ENCODE data around the gene OSBPL2. TPM values are rescaled to one million over a fixed set of nuclear protein-coding genes. Genes with fewer than 3 reads are reported as not detected.

OSBPL2 gene
- total and polyA plus RNA-seq, 2 donors (not counting 3 experiments of a cell fraction or from before 2014, with no cell fraction given), result 13.1 to 33.0 TPM

GRCh38 chr20:62329389-62330377 lies 91.4 kb downstream of the OSBPL2 start:
- dilution Hi-C loops (cut with MboI; ENCODE audit: extremely low pct_ligation_motif_present, low sequenced_read_pairs) (no loop called here), intact Hi-C loops (cut with micrococcal nuclease) (no loop called here)
- no peaks in the 10 kb centered on the region for H3K9me1 ChIP-seq (replicated peaks; ENCODE audit: control insufficient read depth, extremely low read depth, insufficient read depth, low read length)
- H3K4me1 ChIP-seq (ENCODE audit: control insufficient read depth, extremely low read depth, insufficient read depth, low read length), result no peaks in the 10 kb centered on the region
- CTCF ChIA-PET, result interaction anchor here (0.9 to 2.1 kb wide), 3 partner anchors 39 to 53 kb away, joined by 3 to 12 read pairs (median 4); no protein-coding TSS in a partner anchor
- FAIRE-seq (no peak), DNase-seq (ENCODE audit: low read depth, low spot score) (no peak)
- H2AFZ ChIP-seq (ENCODE audit: low read depth, low read length), result no peak overlapping the region
- no peak overlapping the region for H3K9ac ChIP-seq (replicated peaks; ENCODE audit: extremely low read depth, insufficient read depth, low read length)
- no peak overlapping the region for H3K4me2 ChIP-seq (ENCODE audit: insufficient read depth, low read length)
- no peaks in the 10 kb centered on the region for H4K20me1 ChIP-seq (replicated peaks; ENCODE audit: control insufficient read depth, extremely low read depth, insufficient read depth, low read length)
- no peak for TF ChIP-seq POLR2AphosphoS5 (IDR thresholded peaks at IDR 0.05; ENCODE audit: insufficient read depth, low read depth, low read length)
- TF ChIP-seq GATA2 (IDR thresholded peaks at IDR 0.05; ENCODE audit: insufficient read depth, insufficient read length, low read depth, low read length), result no peak
- TF ChIP-seq CTCF (IDR thresholded peaks at IDR 0.05; ENCODE audit: extremely low read depth in 1 of 2, insufficient read depth in 1 of 2, low read depth in 1 of 2, low read length in 2 of 2), result no peak
- TF ChIP-seq EZH2 (IDR thresholded peaks at IDR 0.05; ENCODE audit: borderline replicate concordance, low read depth, low read length, severe bottlenecking), result no peak
- no peak for TF ChIP-seq MYC (IDR thresholded peaks at IDR 0.05; ENCODE audit: low read depth, low read length)
- no peak for TF ChIP-seq FOS (IDR thresholded peaks at IDR 0.05; ENCODE audit: borderline replicate concordance, insufficient read depth, low read length)
- TF ChIP-seq MAX (IDR thresholded peaks at IDR 0.05; ENCODE audit: insufficient read depth, insufficient read length), result no peak
- TF ChIP-seq JUN (IDR thresholded peaks at IDR 0.05; ENCODE audit: borderline replicate concordance, insufficient read depth, insufficient read length, low read depth), result no peak
- no peak for TF ChIP-seq POLR2A (IDR thresholded peaks at IDR 0.05; ENCODE audit: low read depth, low read length)
- no peak overlapping the region for H3K4me3 ChIP-seq (replicated peaks in 1 of 3; ENCODE audit: insufficient read depth in 1 of 3, low read depth in 1 of 3, low read length in 3 of 3)
- POLR2A ChIA-PET, result no interaction called here
- no peaks in the 10 kb centered on the region for H3K9me3 ChIP-seq (replicated peaks; ENCODE audit: control insufficient read depth, insufficient read depth, low read length)
- no peaks in the 10 kb centered on the region for H3K27me3 ChIP-seq (ENCODE audit: control insufficient read depth in 2 of 2, insufficient read depth in 2 of 2, low read length in 2 of 2)
- no TSS peak for BruUV-seq (replicated peaks)
- no peaks in the 10 kb centered on the region for H3K79me2 ChIP-seq (ENCODE audit: control insufficient read depth, insufficient read depth, low read length)
- H3K36me3 ChIP-seq (ENCODE audit: control insufficient read depth in 2 of 2, extremely low read depth in 1 of 2, insufficient read depth in 2 of 2, low read length in 2 of 2), result peaks cover 20 to 60% of the 10 kb centered on the region in 2 experiments
- H3K27ac ChIP-seq (ENCODE audit: insufficient read depth, low read depth, low read length), result no peak overlapping the region

Data from endothelial cell of umbilical vein (primary cell).